ENCODE measurements around the gene TATDN2. TPM values are rescaled to one million over a fixed set of nuclear protein-coding genes. Genes with fewer than 3 reads are reported as not detected.

TATDN2 gene
- total RNA-seq, 2 experiments from 2014 or later: 22.0 to 57.5 TPM

DNA sequence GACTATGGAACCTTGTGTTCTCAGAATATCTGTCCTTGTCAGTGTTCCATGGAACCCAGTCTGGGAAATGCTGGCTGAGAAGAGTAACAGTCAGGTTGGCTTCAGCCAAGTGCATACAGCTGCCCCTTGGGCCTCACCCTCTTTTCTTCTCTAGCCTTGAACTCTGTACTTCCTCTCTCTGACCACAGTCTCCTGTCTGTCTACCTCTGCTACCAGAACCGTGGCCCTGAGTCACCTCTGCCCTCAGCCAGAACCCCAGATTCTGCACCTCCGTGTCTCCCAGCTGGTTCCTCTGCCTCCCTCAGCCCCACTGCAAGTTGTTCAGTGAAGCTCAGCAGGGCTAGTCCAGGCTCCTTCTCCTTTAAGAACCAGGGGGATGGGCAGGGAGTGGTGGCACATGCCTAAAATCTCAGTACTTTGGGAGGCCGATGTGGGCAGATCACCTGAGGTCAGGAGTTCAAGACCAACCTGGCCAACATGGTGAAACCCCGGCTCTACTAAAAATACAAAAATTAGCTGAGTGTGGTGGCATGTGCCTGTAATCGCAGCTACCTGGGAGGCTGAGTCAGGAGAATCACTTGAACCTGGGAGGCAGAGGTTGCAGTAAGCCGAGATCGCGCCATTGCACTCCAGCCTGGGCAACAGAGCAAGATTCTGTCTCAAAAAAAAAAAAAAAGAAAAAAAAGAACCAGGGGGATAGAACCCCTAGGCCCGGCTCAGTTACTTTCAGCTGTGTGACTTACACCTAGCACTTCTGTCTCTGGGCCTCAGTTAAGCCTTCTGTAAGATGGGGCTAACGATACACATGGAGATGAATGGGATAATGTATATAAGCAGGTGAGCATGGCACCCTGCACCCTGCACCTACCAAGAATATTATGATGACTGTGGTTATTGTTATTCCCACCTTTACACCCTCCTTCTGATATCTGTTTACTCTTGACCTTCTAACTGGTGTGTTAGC lies 24.3 kb upstream of the TATDN2 start:
- no peaks in the 10 kb centered on the region for H4K20me1 ChIP-seq (ENCODE audit: insufficient read depth, low read length)
- DNase-seq (ENCODE audit: low spot score): peak; percentile 64
- H3K79me2 ChIP-seq (ENCODE audit: insufficient read depth, low read depth, low read length): no peaks in the 10 kb centered on the region
- CTCF ChIA-PET (ENCODE audit: unreplicated experiment): interaction anchor here (0.5 to 1.2 kb wide), 7 partner anchors 24 to 858 kb away, joined by 3 to 13 read pairs (median 4); partner anchors contain the start of gene TATDN2
- H3K36me3 ChIP-seq (ENCODE audit: insufficient read depth, low read length): 0 out of 2 replicates have a peak, but pooled peaks cover 4% of the 10 kb centered on the region
- POLR2A ChIA-PET: interaction anchor here (0.6 to 3.6 kb wide), 11 partner anchors 11 to 431 kb away, joined by 3 to 31 read pairs (median 3); partner anchors contain the start of genes ARPC4 and TATDN2
- peak overlapping the region; percentile 43; the same call in 1 of the 2 replicates for H3K4me2 ChIP-seq (ENCODE audit: low read length)
- intact Hi-C loops (cut with micrococcal nuclease; ENCODE audit: unreplicated experiment): loop anchor here (1.0 to 10.0 kb wide), 5 partner anchors 25 to 289 kb away; partner anchors contain the start of genes CRELD1, EMC3 and FANCD2
- H3K4me1 ChIP-seq (ENCODE audit: insufficient read depth, low read length, poor library complexity, severe bottlenecking): peaks cover 92% of the 10 kb centered on the region
- no TSS peak for BruUV-seq (replicated peaks)
- no peak overlapping the region for H3K4me3 ChIP-seq (ENCODE audit: low read depth, low read length, poor library complexity, severe bottlenecking)
- H3K9me3 ChIP-seq (ENCODE audit: low read length): no peaks in the 10 kb centered on the region
- TF ChIP-seq EZH2phosphoT487 (IDR thresholded peaks at IDR 0.05; ENCODE audit: borderline replicate concordance, low read depth, low read length): no peak
- TF ChIP-seq, protein P1, sequence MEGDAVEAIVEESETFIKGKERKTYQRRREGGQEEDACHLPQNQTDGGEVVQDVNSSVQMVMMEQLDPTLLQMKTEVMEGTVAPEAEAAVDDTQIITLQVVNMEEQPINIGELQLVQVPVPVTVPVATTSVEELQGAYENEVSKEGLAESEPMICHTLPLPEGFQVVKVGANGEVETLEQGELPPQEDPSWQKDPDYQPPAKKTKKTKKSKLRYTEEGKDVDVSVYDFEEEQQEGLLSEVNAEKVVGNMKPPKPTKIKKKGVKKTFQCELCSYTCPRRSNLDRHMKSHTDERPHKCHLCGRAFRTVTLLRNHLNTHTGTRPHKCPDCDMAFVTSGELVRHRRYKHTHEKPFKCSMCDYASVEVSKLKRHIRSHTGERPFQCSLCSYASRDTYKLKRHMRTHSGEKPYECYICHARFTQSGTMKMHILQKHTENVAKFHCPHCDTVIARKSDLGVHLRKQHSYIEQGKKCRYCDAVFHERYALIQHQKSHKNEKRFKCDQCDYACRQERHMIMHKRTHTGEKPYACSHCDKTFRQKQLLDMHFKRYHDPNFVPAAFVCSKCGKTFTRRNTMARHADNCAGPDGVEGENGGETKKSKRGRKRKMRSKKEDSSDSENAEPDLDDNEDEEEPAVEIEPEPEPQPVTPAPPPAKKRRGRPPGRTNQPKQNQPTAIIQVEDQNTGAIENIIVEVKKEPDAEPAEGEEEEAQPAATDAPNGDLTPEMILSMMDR (conservative IDR thresholded peaks at IDR 0.05; ENCODE audit: low read length): no peak
- peak overlapping the region; percentile 2; the same call in 1 of the 2 replicates for H2AFZ ChIP-seq (ENCODE audit: low read length)
- H3K9me2 ChIP-seq (ENCODE audit: insufficient read depth, low read length): no peaks in the 10 kb centered on the region
- H3K27ac ChIP-seq (ENCODE audit: low read depth, low read length, poor library complexity, severe bottlenecking): peak overlapping the region; percentile 78

DNA sequence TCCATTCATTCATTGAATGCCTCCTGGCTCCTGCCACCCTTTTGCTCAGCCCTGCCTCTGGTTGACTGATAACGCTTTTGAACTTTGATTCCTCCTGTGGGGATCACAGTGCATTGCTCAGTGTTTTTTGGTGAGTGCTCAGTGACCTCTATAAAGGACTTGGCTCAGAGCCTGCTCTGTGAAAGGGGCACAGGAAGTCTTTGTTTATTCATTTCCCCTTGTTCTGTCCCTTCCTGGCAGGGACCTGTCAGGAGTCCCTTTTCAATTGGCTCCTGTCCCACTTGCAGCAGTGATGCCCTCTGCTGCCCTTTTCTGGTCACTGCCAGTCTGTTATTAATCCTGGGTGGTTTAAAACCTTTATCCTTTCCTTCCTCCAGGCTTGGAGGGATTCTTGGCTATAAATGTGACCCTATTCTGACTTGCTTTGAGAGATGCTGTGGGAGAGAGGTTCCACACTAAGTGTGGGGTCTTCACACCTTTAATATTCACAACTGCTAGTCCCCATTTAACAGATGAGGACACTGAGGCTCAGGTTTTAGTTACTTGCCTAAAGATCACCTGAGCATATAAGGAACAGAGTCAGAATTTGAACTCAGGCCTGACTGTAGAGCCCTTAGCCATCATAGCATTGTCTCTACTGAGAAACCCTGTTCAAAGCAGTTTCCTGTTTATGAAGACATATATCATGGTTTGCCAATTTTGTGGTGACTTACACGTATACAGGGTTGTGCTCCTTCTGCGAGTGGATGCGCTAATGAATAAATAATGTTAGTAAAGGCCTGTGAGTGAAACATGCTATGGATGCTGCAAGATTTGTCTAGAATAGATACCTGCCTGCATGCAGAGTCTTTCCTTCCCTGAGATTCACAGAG lies 23.2 kb upstream of the TATDN2 start:
- no TSS peak for BruUV-seq (replicated peaks)
- Histone ChIP-seq H3K4me1 (ENCODE audit: insufficient read depth, low read length, poor library complexity, severe bottlenecking) (peaks cover 86% of the 10 kb centered on the region), H3K4me3 (ENCODE audit: low read depth, low read length, poor library complexity, severe bottlenecking) (no peak overlapping the region), H2AFZ (ENCODE audit: low read length) (peak overlapping the region; percentile 1; the same call in 1 of the 2 replicates), H3K9me2 (ENCODE audit: insufficient read depth, low read length) (no peaks in the 10 kb centered on the region), H3K27ac (ENCODE audit: low read depth, low read length, poor library complexity, severe bottlenecking) (peak overlapping the region; percentile 84), H3K9me3 (ENCODE audit: low read length) (no peaks in the 10 kb centered on the region), H3K4me2 (ENCODE audit: low read length) (peak overlapping the region; percentile 70), H4K20me1 (ENCODE audit: insufficient read depth, low read length) (no peaks in the 10 kb centered on the region), H3K36me3 (ENCODE audit: insufficient read depth, low read length) (0 out of 2 replicates have a peak, but pooled peaks cover 2% of the 10 kb centered on the region), H3K79me2 (ENCODE audit: insufficient read depth, low read depth, low read length) (no peaks in the 10 kb centered on the region)
- DNase-seq (ENCODE audit: low spot score): peak; percentile 88
- TF ChIP-seq EZH2phosphoT487 (IDR thresholded peaks at IDR 0.05; ENCODE audit: borderline replicate concordance, low read depth, low read length): no peak
- TF ChIP-seq, protein P1 (conservative IDR thresholded peaks at IDR 0.05; ENCODE audit: low read length): peak; percentile 96
- ChIA-PET CTCF (ENCODE audit: unreplicated experiment) (no interaction called here), POLR2A (interaction anchor here (0.6 to 1.5 kb wide), 2 partner anchors 16 to 23 kb away, joined by 10 to 11 read pairs; partner anchors contain the start of gene TATDN2)
- intact Hi-C loops (cut with micrococcal nuclease; ENCODE audit: unreplicated experiment): loop anchor here (1.0 to 10.0 kb wide), 8 partner anchors 26 to 290 kb away; partner anchors contain the start of genes BRK1, CRELD1, EMC3 and FANCD2
